ENCODE results near the gene XXYLT1. TPM values are rescaled to one million over a fixed set of nuclear protein-coding genes. Genes with fewer than 3 reads are reported as not detected.
"Not testable (repeated sequence)": the region's sequence is repeated elsewhere in the genome, so short reads cannot be mapped to it uniquely, and the experiment has no call there.

The XXYLT1 gene
- total and polyA plus RNA-seq, 9 donors, result 17.2 to 30.7 (median 23.9) TPM

GRCh38 chr3:195290643-195291042 is 19.7 kb upstream of the XXYLT1 start:
- DNase-seq; H3K27me3 ChIP-seq (ENCODE audit: control insufficient read depth, insufficient read depth, low read length); H3K4me1 ChIP-seq (ENCODE audit: control insufficient read depth, insufficient read depth, low read length); H3K9me3 ChIP-seq (replicated peaks; ENCODE audit: control insufficient read depth, low read depth, low read length); H3K4me3 ChIP-seq (ENCODE audit: low read length); H3K27ac ChIP-seq (ENCODE audit: low read length): not testable (repeated sequence)
- no CpG with 5 or more reads among the region's 5 CpGs for WGBS (ENCODE audit: insufficient coverage)
- H3K36me3 ChIP-seq (ENCODE audit: control insufficient read depth, insufficient read depth, low read length), result peaks cover 33% of the 10 kb centered on the region

- Histone ChIP-seq H3K27me3 (ENCODE audit: control insufficient read depth, insufficient read depth, low read length) (no peaks in the 10 kb centered on the region), H3K27ac (ENCODE audit: low read length) (no peak overlapping the region), H3K9me3 (replicated peaks; ENCODE audit: control insufficient read depth, low read depth, low read length) (no peaks in the 10 kb centered on the region), H3K4me3 (ENCODE audit: low read length) (no peak overlapping the region), H3K4me1 (ENCODE audit: control insufficient read depth, insufficient read depth, low read length) (no peaks in the 10 kb centered on the region), H3K36me3 (ENCODE audit: control insufficient read depth, insufficient read depth, low read length) (peaks cover 33% of the 10 kb centered on the region)
- WGBS (ENCODE audit: insufficient coverage), result 72% methylated on average over 3 of the region's 4 CpGs
- no peak for DNase-seq
Measured at GRCh38 chr3:195286115-195286872, 15.3 kb upstream of the XXYLT1 start.

DNA sequence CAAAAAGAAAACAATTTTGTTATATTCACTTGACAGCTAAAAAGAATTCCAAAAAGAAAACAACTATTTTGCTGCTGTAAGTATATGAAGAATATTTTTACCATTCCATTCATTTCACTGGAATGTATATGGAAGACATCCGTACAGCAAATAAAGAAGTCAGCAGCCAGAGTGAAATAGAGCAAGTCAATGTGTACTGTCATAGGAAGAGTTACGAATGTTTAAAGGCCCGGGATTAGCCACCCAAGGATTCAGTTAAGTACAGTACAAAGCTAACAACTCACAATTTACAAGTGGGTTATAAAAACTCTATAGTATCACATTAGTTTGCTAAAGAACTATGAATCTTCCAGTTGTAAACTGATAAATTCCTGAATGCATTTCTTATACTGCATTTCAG is 14.4 kb upstream of the XXYLT1 start:
- DNase-seq, result no peak
- H3K36me3 ChIP-seq (ENCODE audit: control insufficient read depth, insufficient read depth, low read length), result peaks cover 33% of the 10 kb centered on the region
- WGBS (ENCODE audit: insufficient coverage), result no CpG with 5 or more reads among the region's 3 CpGs

GRCh38 chr3:195284842-195285241 is 13.9 kb upstream of the XXYLT1 start:
- DNase-seq, result no peak
- no CpG with 5 or more reads among the region's 3 CpGs for WGBS (ENCODE audit: insufficient coverage)
- Histone ChIP-seq H3K27me3 (ENCODE audit: control insufficient read depth, insufficient read depth, low read length) (no peaks in the 10 kb centered on the region), H3K27ac (ENCODE audit: low read length) (no peak overlapping the region), H3K4me1 (ENCODE audit: control insufficient read depth, insufficient read depth, low read length) (no peaks in the 10 kb centered on the region), H3K9me3 (replicated peaks; ENCODE audit: control insufficient read depth, low read depth, low read length) (no peaks in the 10 kb centered on the region), H3K4me3 (ENCODE audit: low read length) (no peak overlapping the region), H3K36me3 (ENCODE audit: control insufficient read depth, insufficient read depth, low read length) (peaks cover 32% of the 10 kb centered on the region)

More for the DNA sequence above, 14.4 kb upstream of the XXYLT1 start:
- Histone ChIP-seq H3K9me3 (replicated peaks; ENCODE audit: control insufficient read depth, low read depth, low read length) (no peaks in the 10 kb centered on the region), H3K27me3 (ENCODE audit: control insufficient read depth, insufficient read depth, low read length) (no peaks in the 10 kb centered on the region), H3K4me3 (ENCODE audit: low read length) (no peak overlapping the region), H3K4me1 (ENCODE audit: control insufficient read depth, insufficient read depth, low read length) (no peaks in the 10 kb centered on the region), H3K27ac (ENCODE audit: low read length) (no peak overlapping the region)

GRCh38 chr3:195282961-195283360 is 12.0 kb upstream of the XXYLT1 start:
- Histone ChIP-seq H3K9me3 (replicated peaks; ENCODE audit: control insufficient read depth, low read depth, low read length) (no peaks in the 10 kb centered on the region), H3K27me3 (ENCODE audit: control insufficient read depth, insufficient read depth, low read length) (no peaks in the 10 kb centered on the region), H3K4me1 (ENCODE audit: control insufficient read depth, insufficient read depth, low read length) (no peaks in the 10 kb centered on the region), H3K27ac (ENCODE audit: low read length) (no peak overlapping the region), H3K36me3 (ENCODE audit: control insufficient read depth, insufficient read depth, low read length) (peaks cover 25% of the 10 kb centered on the region), H3K4me3 (ENCODE audit: low read length) (no peak overlapping the region)
- 94% methylated on average over 2 of the region's 8 CpGs for WGBS (ENCODE audit: insufficient coverage)
- no peak for DNase-seq

GRCh38 chr3:195274259-195274966 is 3.5 kb upstream of the XXYLT1 start:
- Histone ChIP-seq H3K4me1 (ENCODE audit: control insufficient read depth, insufficient read depth, low read length) (peaks cover 8% of the 10 kb centered on the region), H3K4me3 (ENCODE audit: low read length) (no peak overlapping the region), H3K9me3 (replicated peaks; ENCODE audit: control insufficient read depth, low read depth, low read length) (no peaks in the 10 kb centered on the region), H3K27ac (ENCODE audit: low read length) (no peak overlapping the region), H3K36me3 (ENCODE audit: control insufficient read depth, insufficient read depth, low read length) (peaks cover 2% of the 10 kb centered on the region), H3K27me3 (ENCODE audit: control insufficient read depth, insufficient read depth, low read length) (no peaks in the 10 kb centered on the region)
- WGBS (ENCODE audit: insufficient coverage), result no CpG with 5 or more reads among the region's 1 CpG
- DNase-seq, result no peak

- peak overlapping the region; percentile 82 for H3K4me3 ChIP-seq (ENCODE audit: low read length)
- no peaks in the 10 kb centered on the region for H3K9me3 ChIP-seq (replicated peaks; ENCODE audit: control insufficient read depth, low read depth, low read length)
- H3K27ac ChIP-seq (ENCODE audit: low read length), result peak overlapping the region; percentile 96
- WGBS (ENCODE audit: insufficient coverage), result 0% methylated on average over 17 of the region's 30 CpGs
- H3K4me1 ChIP-seq (ENCODE audit: control insufficient read depth, insufficient read depth, low read length), result peaks cover 12% of the 10 kb centered on the region
- H3K36me3 ChIP-seq (ENCODE audit: control insufficient read depth, insufficient read depth, low read length), result peaks cover 6% of the 10 kb centered on the region
- no peaks in the 10 kb centered on the region for H3K27me3 ChIP-seq (ENCODE audit: control insufficient read depth, insufficient read depth, low read length)
- peak; percentile 95 for DNase-seq
Measured at GRCh38 chr3:195271410-195272243, 668 bp upstream of the XXYLT1 start.

DNA sequence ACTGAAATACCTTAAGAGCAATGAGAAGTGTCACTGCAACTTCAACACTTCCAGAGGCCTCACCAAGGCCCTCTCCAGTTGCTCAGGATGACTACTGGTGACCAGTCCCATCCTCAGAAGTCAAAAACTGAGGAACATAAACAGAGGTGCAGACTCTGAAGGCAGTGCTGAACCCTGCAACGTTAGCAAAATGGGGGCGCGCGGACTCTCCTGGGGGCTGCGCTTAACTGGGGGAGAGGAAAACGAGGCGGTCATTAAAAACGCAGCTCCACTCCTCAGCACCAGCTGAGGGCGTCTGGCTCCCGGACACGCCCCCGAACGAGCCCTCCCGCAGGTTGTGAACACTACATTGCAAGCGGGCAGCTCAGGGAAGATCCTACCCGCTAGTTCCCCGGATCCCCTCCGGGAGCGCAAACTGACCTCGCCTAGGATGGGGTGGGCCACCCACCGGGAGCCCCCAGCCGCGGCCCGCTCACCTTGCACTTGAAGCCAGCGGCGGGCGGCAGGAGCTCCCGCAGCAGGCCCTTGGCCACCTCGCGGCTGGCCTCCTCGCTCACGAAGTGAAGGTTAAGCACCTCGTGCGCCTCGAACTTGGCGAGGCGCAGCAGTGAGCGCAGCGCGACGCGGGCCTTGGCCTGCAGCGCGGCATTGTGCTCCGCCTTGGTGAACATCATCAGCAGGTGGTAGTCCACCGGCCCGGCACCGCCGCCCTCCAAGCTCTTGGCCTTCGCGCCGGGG is 711 bp downstream of the XXYLT1 start:
- peaks cover 12% of the 10 kb centered on the region for H3K4me1 ChIP-seq (ENCODE audit: control insufficient read depth, insufficient read depth, low read length)
- H3K27me3 ChIP-seq (ENCODE audit: control insufficient read depth, insufficient read depth, low read length), result no peaks in the 10 kb centered on the region
- peak overlapping the region; percentile 42 for H3K27ac ChIP-seq (ENCODE audit: low read length)
- peaks cover 6% of the 10 kb centered on the region for H3K36me3 ChIP-seq (ENCODE audit: control insufficient read depth, insufficient read depth, low read length)
- no peaks in the 10 kb centered on the region for H3K9me3 ChIP-seq (replicated peaks; ENCODE audit: control insufficient read depth, low read depth, low read length)
- H3K4me3 ChIP-seq (ENCODE audit: low read length), result peak overlapping the region; percentile 82
- peak; percentile 51 for DNase-seq
- WGBS (ENCODE audit: insufficient coverage), result under 1% methylated on average over 52 of the region's 52 CpGs

GRCh38 chr3:195269375-195270078 is 1.4 kb downstream of the XXYLT1 start:
- peak overlapping the region; percentile 82 for H3K4me3 ChIP-seq (ENCODE audit: low read length)
- peak; percentile 45 for DNase-seq
- H3K27me3 ChIP-seq (ENCODE audit: control insufficient read depth, insufficient read depth, low read length), result no peaks in the 10 kb centered on the region
- WGBS (ENCODE audit: insufficient coverage), result 61% methylated on average over 3 of the region's 5 CpGs
- peaks cover 6% of the 10 kb centered on the region for H3K36me3 ChIP-seq (ENCODE audit: control insufficient read depth, insufficient read depth, low read length)
- H3K4me1 ChIP-seq (ENCODE audit: control insufficient read depth, insufficient read depth, low read length), result peaks cover 12% of the 10 kb centered on the region
- no peak overlapping the region for H3K27ac ChIP-seq (ENCODE audit: low read length)
- no peaks in the 10 kb centered on the region for H3K9me3 ChIP-seq (replicated peaks; ENCODE audit: control insufficient read depth, low read depth, low read length)

Data from muscle of leg (tissue), 11 donors.